ENCODE data around the gene KCNG2.

KCNG2 gene

GRCh38 chr18:79819064-79819967 is 21.6 kb downstream of the KCNG2 start:
- DNase-seq (ENCODE audit: low read depth, low spot score), result no peak

GRCh38 chr18:79819968-79820351 is 22.2 kb downstream of the KCNG2 start:
- DNase-seq (ENCODE audit: low read depth, low spot score), result no peak

GRCh38 chr18:79823120-79823519 is 25.4 kb downstream of the KCNG2 start:
- DNase-seq (ENCODE audit: low read depth, low spot score), result no peak

- no peak for DNase-seq (ENCODE audit: low read depth, low spot score)
Measured at GRCh38 chr18:79825913-79826312, 28.2 kb downstream of the KCNG2 start.

GRCh38 chr18:79826966-79827365 is 29.2 kb downstream of the KCNG2 start:
- DNase-seq (ENCODE audit: low read depth, low spot score), result no peak

GRCh38 chr18:79828258-79828657 is 30.5 kb downstream of the KCNG2 start:
- DNase-seq (ENCODE audit: low read depth, low spot score), result no peak

GRCh38 chr18:79829136-79829854 is 31.6 kb downstream of the KCNG2 start:
- DNase-seq (ENCODE audit: low read depth, low spot score), result no peak

- DNase-seq (ENCODE audit: low read depth, low spot score), result no peak
Measured at GRCh38 chr18:79832169-79832568, 34.4 kb downstream of the KCNG2 start.

- no peak for DNase-seq (ENCODE audit: low read depth, low spot score)
Measured at GRCh38 chr18:79834834-79835233, 37.1 kb downstream of the KCNG2 start.

- DNase-seq (ENCODE audit: low read depth, low spot score), result no peak
Measured at GRCh38 chr18:79841936-79842335, 44.2 kb downstream of the KCNG2 start.

- no peak for DNase-seq (ENCODE audit: low read depth, low spot score)
Measured at GRCh38 chr18:79844999-79845563, 47.3 kb downstream of the KCNG2 start.

GRCh38 chr18:79846936-79847557 is 49.3 kb downstream of the KCNG2 start:
- no peak for DNase-seq (ENCODE audit: low read depth, low spot score)

- no peak for DNase-seq (ENCODE audit: low read depth, low spot score)
Measured at GRCh38 chr18:79847606-79848293, 50.0 kb downstream of the KCNG2 start.

- no peak for DNase-seq (ENCODE audit: low read depth, low spot score)
Measured at GRCh38 chr18:79848294-79848578, 50.5 kb downstream of the KCNG2 start.

- no peak for DNase-seq (ENCODE audit: low read depth, low spot score)
Measured at GRCh38 chr18:79848579-79849327, 51.0 kb downstream of the KCNG2 start.

- DNase-seq (ENCODE audit: low read depth, low spot score), result no peak
Measured at GRCh38 chr18:79849328-79850207, 51.8 kb downstream of the KCNG2 start.

- no peak for DNase-seq (ENCODE audit: low read depth, low spot score)
Measured at GRCh38 chr18:79850731-79851130, 53.0 kb downstream of the KCNG2 start.

GRCh38 chr18:79851489-79851888 is 53.8 kb downstream of the KCNG2 start:
- DNase-seq (ENCODE audit: low read depth, low spot score), result no peak

GRCh38 chr18:79851950-79852349 is 54.2 kb downstream of the KCNG2 start:
- DNase-seq (ENCODE audit: low read depth, low spot score), result no peak
